Keratinocyte (primary cell): Measurements from ENCODE around the gene NDUFB8.

ENCODE experiments used
- EZH2 ChIP-seq: IDR thresholded peaks from one replicate; pipeline ENCODE4 v1.6.1; 2012; ENCODE audit warnings: inconsistent platforms, mild to moderate bottlenecking, low read length, moderate library complexity
- TF ChIP-seq, protein P1 (sequence below), 3 experiments: IDR thresholded peaks in 1 of 3; conservative IDR thresholded peaks in 1 of 3; optimal IDR thresholded peaks in 1 of 3; 2 replicates in 2 of 3; 3 replicates in 1 of 3; pipeline versions ENCODE3 to v1.5.1; 2011; ENCODE audit warnings: low read length in 3 of 3, mild to moderate bottlenecking in 3 of 3, moderate library complexity in 2 of 3, control low read depth in 1 of 3, inconsistent platforms in 1 of 3; ENCODE audit not compliant: insufficient read depth in 2 of 3; ENCODE audit errors: extremely low read depth in 1 of 3

DNA sequence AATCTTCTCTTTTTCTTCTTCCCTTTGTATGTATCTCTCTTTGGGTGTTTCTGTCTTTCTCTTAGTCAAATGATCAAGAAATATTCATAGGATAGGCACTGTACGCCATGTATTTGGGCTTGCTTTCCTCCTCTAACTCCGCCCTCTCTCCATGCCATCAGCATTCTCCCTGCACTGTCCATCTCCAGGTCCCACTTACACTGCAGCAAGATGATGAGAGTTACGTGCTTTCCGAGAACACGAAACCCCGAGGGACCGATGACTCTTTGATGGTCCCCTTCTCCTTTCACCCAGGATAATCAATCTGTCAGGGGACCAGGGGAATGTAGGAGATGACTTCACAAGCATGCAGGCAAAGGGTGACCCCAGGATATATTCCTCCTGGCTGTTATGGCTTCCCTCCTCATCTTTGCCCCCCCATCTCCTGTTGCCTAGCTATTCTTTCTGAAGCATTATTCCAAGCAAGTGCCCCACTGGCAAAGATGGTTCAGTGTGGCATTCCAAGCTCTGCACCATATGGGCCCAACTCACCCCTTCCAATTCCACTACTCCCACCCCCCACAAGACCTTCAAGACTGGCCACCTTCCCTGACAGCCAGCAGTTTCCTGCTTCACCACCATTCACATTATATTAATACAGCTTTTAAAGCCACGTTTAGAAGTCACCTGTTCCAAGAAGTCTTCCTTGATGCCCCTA lies 46.1 kb upstream of the NDUFB8 start:
- TF ChIP-seq, protein P1, sequence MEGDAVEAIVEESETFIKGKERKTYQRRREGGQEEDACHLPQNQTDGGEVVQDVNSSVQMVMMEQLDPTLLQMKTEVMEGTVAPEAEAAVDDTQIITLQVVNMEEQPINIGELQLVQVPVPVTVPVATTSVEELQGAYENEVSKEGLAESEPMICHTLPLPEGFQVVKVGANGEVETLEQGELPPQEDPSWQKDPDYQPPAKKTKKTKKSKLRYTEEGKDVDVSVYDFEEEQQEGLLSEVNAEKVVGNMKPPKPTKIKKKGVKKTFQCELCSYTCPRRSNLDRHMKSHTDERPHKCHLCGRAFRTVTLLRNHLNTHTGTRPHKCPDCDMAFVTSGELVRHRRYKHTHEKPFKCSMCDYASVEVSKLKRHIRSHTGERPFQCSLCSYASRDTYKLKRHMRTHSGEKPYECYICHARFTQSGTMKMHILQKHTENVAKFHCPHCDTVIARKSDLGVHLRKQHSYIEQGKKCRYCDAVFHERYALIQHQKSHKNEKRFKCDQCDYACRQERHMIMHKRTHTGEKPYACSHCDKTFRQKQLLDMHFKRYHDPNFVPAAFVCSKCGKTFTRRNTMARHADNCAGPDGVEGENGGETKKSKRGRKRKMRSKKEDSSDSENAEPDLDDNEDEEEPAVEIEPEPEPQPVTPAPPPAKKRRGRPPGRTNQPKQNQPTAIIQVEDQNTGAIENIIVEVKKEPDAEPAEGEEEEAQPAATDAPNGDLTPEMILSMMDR (optimal IDR thresholded peaks at IDR 0.05 in 1 of 3, IDR thresholded peaks at IDR 0.05 in 1 of 3, conservative IDR thresholded peaks at IDR 0.05 in 1 of 3; ENCODE audit: extremely low read depth in 1 of 3, insufficient read depth in 2 of 3, low read length in 3 of 3) = no peak
- no peak for TF ChIP-seq EZH2
